Adrenal gland (tissue), 5 donors: ENCODE measurements around the gene SPEF1.

Experiments used
- CTCF ChIP-seq, 6 experiments: fragments of 450-650 bp in 4 of 6; fragments of 200-600 bp in 2 of 6; sonication (generic) in 1 of 6; IDR thresholded peaks; 1 replicate in 5 of 6; 2 replicates in 1 of 6; pipeline versions ENCODE4 v1.5.1 to v1.8.0; 2016 to 2021; ENCODE audit warnings: antibody characterized with exemption in 6 of 6, mild to moderate bottlenecking in 2 of 6, moderate library complexity in 1 of 6
- POLR2A ChIP-seq, 2 donors: fragments of 450-650 bp; IDR thresholded peaks; one replicate each; pipeline ENCODE4 v1.6.1; 2017; ENCODE audit warnings: antibody characterized with exemption in 2 of 2, mild to moderate bottlenecking in 2 of 2, moderate library complexity in 1 of 2
- donor health status: DM: no; HTN: no; CAD: no.

- TF ChIP-seq CTCF (IDR thresholded peaks at IDR 0.05) (peak; percentile 55 to 75 (median 71)), POLR2A (IDR thresholded peaks at IDR 0.05) (no peak)
Measured at GRCh38 chr20:3753098-3753497, 28.1 kb downstream of the SPEF1 start.
